K562 (cell line): ENCODE data around the gene LRP3. TPM values are rescaled to one million over a fixed set of nuclear protein-coding genes. Genes with fewer than 3 reads are reported as not detected.
"Not testable (repeated sequence)": the region's sequence is repeated elsewhere in the genome, so short reads cannot be mapped to it uniquely, and the experiment has no call there.

Source experiments
- ATAC-seq: fragments of 200-7000 bp; cut with Tn5 transposase; 3 replicates; pipeline ENCODE4 v1.9.1; 2020; ENCODE audit warnings: moderate library complexity
- BruUV-seq: library from RNA; stranded (reverse); fragments of 400-500 nt; replicated peaks from 2 replicates; lab custom pipeline; 2021; lab: Mats Ljungman, UMichigan
- CTCF ChIA-PET: fragments of 300-600 bp; formaldehyde crosslinking; extraction: SDS; loops from one replicate; lab custom pipeline; 2021; ENCODE audit warnings: low intra/inter-chr PET ratio; lab: Yijun Ruan, JAX
- POLR2A ChIA-PET: fragments of 300-600, 350-650 bp; sonication (Branson Sonifier 250); formaldehyde crosslinking; extraction: SDS; loops from one replicate; lab custom pipeline; 2021; ENCODE audit warnings: antibody characterized with exemption, inconsistent platforms; lab: Yijun Ruan, JAX
- DNase-seq, 4 experiments: peaks; one replicate each; pipeline versions ENCODE4 v3.0.0 to v3.0.0-alpha.2; 2011 to 2018; ENCODE audit warnings: low spot score in 3 of 4, mixed read lengths in 3 of 4; ENCODE audit errors: extremely low read depth in 1 of 4
- FAIRE-seq: peaks from 2 replicates; lab custom pipeline; 2011; peaks lifted over from hg19 to GRCh38; lab: Jason Lieb, UNC
- H2AFZ ChIP-seq: 2 replicates; pipeline ENCODE4 v1.6.0; 2011; ENCODE audit warnings: low read depth, low read length, control low read depth, inconsistent platforms
- H3K27ac ChIP-seq: fragments of 200-600 bp; 3 replicates; pipeline ENCODE4 v1.8.0; 2011; ENCODE audit warnings: low read depth, mild to moderate bottlenecking, control low read depth, inconsistent platforms, low read length, moderate library complexity, mixed read lengths; ENCODE audit errors: extremely low read depth
- H3K27me3 ChIP-seq, 2 experiments: fragments of 300-600 bp in 1 of 2; 2 replicates in 1 of 2; 3 replicates in 1 of 2; pipeline versions ENCODE4 v1.6.0 to v1.8.0; 2011; ENCODE audit warnings: inconsistent platforms in 2 of 2, low read length in 2 of 2, mild to moderate bottlenecking in 1 of 2, mixed read lengths in 1 of 2, moderate library complexity in 1 of 2; ENCODE audit not compliant: control insufficient read depth in 2 of 2, insufficient read depth in 2 of 2
- H3K36me3 ChIP-seq: fragments of 300-600 bp; 3 replicates; pipeline ENCODE4 v1.8.0; 2011; ENCODE audit warnings: mild to moderate bottlenecking, low read length, inconsistent platforms; ENCODE audit not compliant: control insufficient read depth, insufficient read depth
- H3K4me1 ChIP-seq, 2 experiments: fragments of 200-600 bp in 1 of 2; replicated peaks in 1 of 2; 2 replicates in 1 of 2; 3 replicates in 1 of 2; pipeline versions ENCODE4 v1.5.1 to v1.8.0; 2011; ENCODE audit warnings: inconsistent platforms in 2 of 2, low read length in 2 of 2, mild to moderate bottlenecking in 1 of 2, mixed read lengths in 1 of 2, moderate library complexity in 1 of 2; ENCODE audit not compliant: control insufficient read depth in 2 of 2, insufficient read depth in 2 of 2
- H3K4me2 ChIP-seq: 2 replicates; pipeline ENCODE4 v1.6.1; 2011; ENCODE audit warnings: low read length, control low read depth, inconsistent platforms, mixed read lengths; ENCODE audit not compliant: insufficient read depth
- H3K4me3 ChIP-seq: fragments of 200-600 bp; sonication (generic), shearing (Covaris generic); 2 replicates; pipeline ENCODE4 v1.5.1; 2016; ENCODE audit warnings: control low read depth, inconsistent platforms
- H3K79me2 ChIP-seq: fragments of 200-600 bp; 3 replicates; pipeline ENCODE4 v1.8.0; 2011; ENCODE audit warnings: low read length, inconsistent platforms; ENCODE audit not compliant: control insufficient read depth, insufficient read depth
- H3K9ac ChIP-seq, 2 experiments: 2 replicates each; pipeline versions ENCODE4 v1.6.0 to v1.6.1; 2011; ENCODE audit warnings: low read depth in 2 of 2, low read length in 2 of 2, control low read depth in 1 of 2, inconsistent platforms in 1 of 2, mild to moderate bottlenecking in 1 of 2, mixed read lengths in 1 of 2; ENCODE audit not compliant: insufficient read depth in 1 of 2
- H3K9me1 ChIP-seq: one replicate; pipeline ENCODE4 v1.6.0; 2011; ENCODE audit warnings: inconsistent platforms, mild to moderate bottlenecking, low read length, moderate library complexity; ENCODE audit not compliant: control insufficient read depth, insufficient read depth
- H3K9me3 ChIP-seq: replicated peaks from 2 replicates; pipeline ENCODE4 v1.5.1; 2011; ENCODE audit warnings: low read depth, low read length, inconsistent platforms; ENCODE audit not compliant: control insufficient read depth, insufficient read depth
- H4K20me1 ChIP-seq: replicated peaks from 2 replicates; pipeline ENCODE4 v1.6.1; 2011; ENCODE audit warnings: low read length, inconsistent platforms, mixed read lengths; ENCODE audit not compliant: control insufficient read depth, insufficient read depth
- GATAD2B ChIP-seq: fragments of 450-650 bp; IDR thresholded peaks from 2 replicates; pipeline ENCODE4 v1.6.1; 2017; ENCODE audit warnings: mild to moderate bottlenecking, borderline replicate concordance
- MLX ChIP-seq, 2 experiments: fragments of 450-650 bp in 1 of 2; sonication (generic) in 1 of 2; formaldehyde crosslinking; conservative IDR thresholded peaks; 2 replicates each; pipeline versions ENCODE4 v1.4.0 to v1.8.1; 2020 to 2022; ENCODE audit warnings: mild to moderate bottlenecking in 1 of 2, missing genetic modification reagents in 1 of 2
- NBN ChIP-seq: fragments of 450-650 bp; IDR thresholded peaks from 2 replicates; pipeline ENCODE4 v1.6.1; 2016; ENCODE audit warnings: low read depth, mild to moderate bottlenecking
- NFE2 ChIP-seq: IDR thresholded peaks from 2 replicates; pipeline ENCODE4 v1.6.1; 2014; ENCODE audit warnings: antibody characterized with exemption, low read depth
- POLR2B ChIP-seq: fragments of 450-650 bp; IDR thresholded peaks from 2 replicates; pipeline ENCODE4 v1.6.1; 2018; ENCODE audit warnings: low read depth; ENCODE audit not compliant: partially characterized antibody
- RBM25 ChIP-seq: fragments of 200-400 bp; formaldehyde crosslinking; IDR thresholded peaks from 2 replicates; pipeline ENCODE4 v1.6.1; 2018; ENCODE audit warnings: low read length, low read depth, moderate library complexity; ENCODE audit not compliant: severe bottlenecking
- WGBS: fragments of 100-300 bp; shearing (Covaris generic); methylation state at CpG from one replicate; pipeline ENCODE4 v1.1.6; 2016; ENCODE audit warnings: low coverage, mixed read lengths; ENCODE audit not compliant: insufficient coverage; ENCODE audit errors: missing lambda C conversion rate; 5-methylcytosine and 5-hydroxymethylcytosine counted together
- in situ Hi-C: fragments of 300-500 bp; cut with MboI; formaldehyde crosslinking; loops from 4 replicates; pipeline ENCODE4 v1.15.0; 2018; ENCODE audit warnings: inconsistent platforms, mixed read lengths
- intact Hi-C: fragments of 100-400 bp; cut with micrococcal nuclease; formaldehyde crosslinking; loops from 2 replicates; pipeline ENCODE4 v1.14.2; 2022
- polyA plus RNA-seq, 8 experiments: library from polyadenylated mRNA; depleted of rRNA in 4 of 8; stranded (reverse) in 5 of 8; unstranded in 3 of 8; fragments of >200 nt; fragmentation: Nextera tagmentation in 2 of 8; fragmentation: Illumina TruSeq in 1 of 8; extraction: Ambion mirVana in 2 of 8; extraction: Trizol in 1 of 8; gene quantifications; 2 replicates each; pipeline versions ENCODE4 v1.2.1 to v1.2.3, GENCODE V29; 2011 to 2014; ENCODE audit warnings: inconsistent platforms in 1 of 8, missing spikeins in 1 of 8
- total RNA-seq, 7 experiments: library from RNA; depleted of rRNA in 6 of 7; stranded (reverse); fragments of >200 nt in 6 of 7; fragmentation: Illumina TruSeq in 2 of 7; extraction: Trizol in 2 of 7; gene quantifications; 2 replicates each; pipeline versions ENCODE4 v1.2.1 to v1.2.3, GENCODE V29; 2011 to 2021; ENCODE audit warnings: low replicate concordance in 1 of 7
- TF ChIP-seq, protein P1 (sequence below): fragments of 250-450 bp; sonication (Bioruptor Pico); IDR thresholded peaks from 2 replicates; pipeline ENCODE4 v1.5.0; 2020; ENCODE audit warnings: mild to moderate bottlenecking
- TF ChIP-seq, protein P2 (sequence below): fragments of 450-650 bp; conservative IDR thresholded peaks from 2 replicates; pipeline ENCODE4 v1.6.1; 2016; ENCODE audit warnings: missing genetic modification characterization, low read depth, mild to moderate bottlenecking, control low read depth, missing compliant biosample characterization

Gene LRP3
- total and polyA plus RNA-seq, 9 of the 15 experiments (the other 6 are each of a cell fraction or from before 2014, with no cell fraction given), result 0.29 TPM; not detected in 8

DNA sequence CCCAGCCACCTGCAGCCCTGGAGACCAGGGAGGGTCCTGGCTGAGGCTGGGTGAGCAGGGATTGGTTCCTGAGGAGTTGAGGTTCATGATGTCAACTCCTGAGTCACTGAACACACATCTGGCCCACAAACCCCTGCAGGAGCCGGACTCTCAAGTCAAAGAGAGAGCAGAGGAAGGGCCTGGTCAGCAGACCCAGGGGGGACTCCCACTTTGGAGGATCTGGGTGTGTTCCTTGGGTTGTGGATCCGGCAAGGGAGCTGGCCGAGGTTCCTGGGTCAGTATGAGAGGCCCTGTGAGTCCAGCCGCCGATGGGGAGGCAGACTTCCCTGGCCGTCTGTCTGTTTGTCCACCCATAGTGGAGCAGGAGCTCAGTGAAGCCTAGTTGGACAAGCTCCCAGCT is 27.5 kb downstream of the LRP3 start:
- no peak overlapping the region for H3K27ac ChIP-seq
- no peaks in the 10 kb centered on the region for H3K79me2 ChIP-seq
- 2% methylated on average over 6 of the region's 6 CpGs for WGBS
- no TSS peak for BruUV-seq
- DNase-seq, result no peak
- H3K9me1 ChIP-seq, result no peaks in the 10 kb centered on the region
- no peaks in the 10 kb centered on the region for H3K9me3 ChIP-seq
- no peak overlapping the region for H3K4me2 ChIP-seq
- H4K20me1 ChIP-seq, result peaks cover 8% of the 10 kb centered on the region
- FAIRE-seq, result no peak
- H3K36me3 ChIP-seq, result no peaks in the 10 kb centered on the region
- peaks cover 0 to 15% of the 10 kb centered on the region in 2 experiments; a peak in 2 of 5 replicates for H3K4me1 ChIP-seq
- TF ChIP-seq POLR2B (no peak), NBN (no peak), NFE2 (no peak), GATAD2B (no peak), RBM25 (no peak), MLX (CRISPR knock-in tag; conservative IDR thresholded peaks at IDR 0.05) (no peak)
- TF ChIP-seq, protein P1, sequence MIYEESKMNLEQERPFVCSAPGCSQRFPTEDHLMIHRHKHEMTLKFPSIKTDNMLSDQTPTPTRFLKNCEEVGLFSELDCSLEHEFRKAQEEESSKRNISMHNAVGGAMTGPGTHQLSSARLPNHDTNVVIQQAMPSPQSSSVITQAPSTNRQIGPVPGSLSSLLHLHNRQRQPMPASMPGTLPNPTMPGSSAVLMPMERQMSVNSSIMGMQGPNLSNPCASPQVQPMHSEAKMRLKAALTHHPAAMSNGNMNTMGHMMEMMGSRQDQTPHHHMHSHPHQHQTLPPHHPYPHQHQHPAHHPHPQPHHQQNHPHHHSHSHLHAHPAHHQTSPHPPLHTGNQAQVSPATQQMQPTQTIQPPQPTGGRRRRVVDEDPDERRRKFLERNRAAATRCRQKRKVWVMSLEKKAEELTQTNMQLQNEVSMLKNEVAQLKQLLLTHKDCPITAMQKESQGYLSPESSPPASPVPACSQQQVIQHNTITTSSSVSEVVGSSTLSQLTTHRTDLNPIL, result no peak
- TF ChIP-seq, protein P2, sequence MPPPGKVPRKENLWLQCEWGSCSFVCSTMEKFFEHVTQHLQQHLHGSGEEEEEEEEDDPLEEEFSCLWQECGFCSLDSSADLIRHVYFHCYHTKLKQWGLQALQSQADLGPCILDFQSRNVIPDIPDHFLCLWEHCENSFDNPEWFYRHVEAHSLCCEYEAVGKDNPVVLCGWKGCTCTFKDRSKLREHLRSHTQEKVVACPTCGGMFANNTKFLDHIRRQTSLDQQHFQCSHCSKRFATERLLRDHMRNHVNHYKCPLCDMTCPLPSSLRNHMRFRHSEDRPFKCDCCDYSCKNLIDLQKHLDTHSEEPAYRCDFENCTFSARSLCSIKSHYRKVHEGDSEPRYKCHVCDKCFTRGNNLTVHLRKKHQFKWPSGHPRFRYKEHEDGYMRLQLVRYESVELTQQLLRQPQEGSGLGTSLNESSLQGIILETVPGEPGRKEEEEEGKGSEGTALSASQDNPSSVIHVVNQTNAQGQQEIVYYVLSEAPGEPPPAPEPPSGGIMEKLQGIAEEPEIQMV (tag), result no peak
- TF ChIP-seq, all 486 proteins: peak for 0
- Histone ChIP-seq H3K27me3 (peaks cover 38 to 70% of the 10 kb centered on the region in 2 experiments), H3K9ac (no peak overlapping the region), H3K4me3 (no peak overlapping the region), H2AFZ (no peak overlapping the region)
- intact Hi-C loops (no loop called here), in situ Hi-C loops (no loop called here)
- ChIA-PET POLR2A (interaction anchor here (0.6 to 1.2 kb wide), 2 partner anchors 38 to 246 kb away, joined by 3 to 5 read pairs; no protein-coding TSS in a partner anchor), CTCF (interaction anchor here (0.8 kb wide), 1 partner anchor 31 kb away, joined by 3 read pairs; no protein-coding TSS in a partner anchor)
- no peak for ATAC-seq

DNA sequence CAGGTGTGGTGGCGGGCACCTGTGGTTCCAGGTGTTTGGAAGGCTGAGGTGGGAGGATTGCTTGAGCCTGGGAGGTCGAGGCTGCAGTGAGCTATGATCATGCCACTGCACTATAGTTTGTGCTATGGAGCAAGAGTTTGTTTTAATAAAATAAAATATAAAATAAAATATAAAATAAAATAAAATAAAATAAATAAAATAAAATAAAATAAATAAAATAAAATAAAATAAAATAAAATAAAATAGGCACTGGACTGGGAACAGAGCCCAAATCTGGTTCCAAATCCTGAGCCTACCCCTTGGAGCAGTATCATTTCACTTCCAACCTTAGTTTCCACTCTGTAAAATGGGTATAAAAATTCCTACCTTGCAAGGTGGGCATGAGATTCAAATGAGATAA is 28.1 kb downstream of the LRP3 start:
- H3K4me3 ChIP-seq, H3K27ac ChIP-seq, H3K9ac ChIP-seq, H4K20me1 ChIP-seq, ATAC-seq, H3K4me2 ChIP-seq, H3K9me3 ChIP-seq, FAIRE-seq, BruUV-seq, H3K36me3 ChIP-seq, H3K9me1 ChIP-seq, H2AFZ ChIP-seq, intact Hi-C loops, H3K79me2 ChIP-seq, in situ Hi-C loops, DNase-seq: not testable (repeated sequence)
- Histone ChIP-seq H3K4me1 (peaks cover 0 to 15% of the 10 kb centered on the region in 2 experiments; a peak in 2 of 5 replicates), H3K27me3 (peaks cover 36 to 67% of the 10 kb centered on the region in 2 experiments)
- 9% methylated on average over 1 of the region's 2 CpGs for WGBS
- POLR2A ChIA-PET, result interaction anchor here (1.2 kb wide), 1 partner anchor 37 kb away, joined by 5 read pairs; no protein-coding TSS in a partner anchor
- CTCF ChIA-PET, result interaction anchor here (0.8 kb wide), 1 partner anchor 31 kb away, joined by 3 read pairs; no protein-coding TSS in a partner anchor
